HEK293 (cell line): ENCODE data around the gene CHMP4B.

ENCODE experiments used
- CTCF ChIA-PET: fragments of 350-600 bp; formaldehyde crosslinking; extraction: SDS; loops from one replicate; lab custom pipeline; 2021; ENCODE audit warnings: antibody characterized with exemption; lab: Yijun Ruan, JAX
- POLR2A ChIA-PET: fragments of 300-600 bp; formaldehyde crosslinking; extraction: SDS; loops from one replicate; lab custom pipeline; 2020; ENCODE audit warnings: antibody characterized with exemption, inconsistent platforms; lab: Yijun Ruan, JAX
- H3K27ac ChIP-seq: fragments of 200-500 bp; sonication (Bioruptor generic); 2 replicates; pipeline ENCODE4 v1.5.1; 2014; ENCODE audit warnings: low read depth, low read length, control low read depth, inconsistent platforms; ENCODE audit errors: extremely low read depth
- H3K36me3 ChIP-seq, 2 experiments: fragments of 200-500 bp in 1 of 2; sonication (Bioruptor generic) in 1 of 2; 1 replicate in 1 of 2; 2 replicates in 1 of 2; pipeline ENCODE4 v1.5.1; 2014 to 2017; ENCODE audit warnings: inconsistent platforms in 2 of 2, low read length in 2 of 2; ENCODE audit not compliant: control insufficient read depth in 2 of 2, insufficient read depth in 1 of 2
- H3K4me1 ChIP-seq: fragments of 200-500 bp; sonication (Bioruptor generic); 2 replicates; pipeline ENCODE4 v1.5.1; 2014; ENCODE audit warnings: mild to moderate bottlenecking, low read length, inconsistent platforms; ENCODE audit not compliant: control insufficient read depth, insufficient read depth
- H3K4me3 ChIP-seq: 2 replicates; pipeline ENCODE4 v1.5.1; 2011; ENCODE audit warnings: low read depth, mild to moderate bottlenecking, control low read depth, low read length, moderate library complexity
- H3K9me3 ChIP-seq: fragments of 200-500 bp; sonication (Bioruptor generic); 2 replicates; pipeline ENCODE4 v1.5.1; 2014; ENCODE audit warnings: low read depth, low read length, inconsistent platforms; ENCODE audit not compliant: control insufficient read depth, insufficient read depth
- ELK4 ChIP-seq: IDR thresholded peaks from 2 replicates; pipeline ENCODE4 v1.6.1; 2011; ENCODE audit warnings: mild to moderate bottlenecking, low read depth, low read length, borderline replicate concordance
- GFI1B ChIP-seq: fragments of 450-650 bp; formaldehyde crosslinking; IDR thresholded peaks from 2 replicates; pipeline ENCODE4 v1.5.1; 2016; ENCODE audit warnings: missing biosample characterization, missing genetic modification characterization
- PATZ1 ChIP-seq: fragments of 450-650 bp; formaldehyde crosslinking; IDR thresholded peaks from 2 replicates; pipeline ENCODE4 v1.5.1; 2016; ENCODE audit warnings: missing biosample characterization, missing genetic modification characterization
- PRDM1 ChIP-seq: fragments of 450-650 bp; formaldehyde crosslinking; IDR thresholded peaks from 2 replicates; pipeline ENCODE4; 2016; ENCODE audit warnings: missing biosample characterization, missing genetic modification characterization
- SP3 ChIP-seq: fragments of 450-650 bp; formaldehyde crosslinking; IDR thresholded peaks from 2 replicates; pipeline ENCODE4 v1.5.1; 2016; ENCODE audit warnings: missing biosample characterization, missing genetic modification characterization
- SP7 ChIP-seq: fragments of 450-650 bp; formaldehyde crosslinking; IDR thresholded peaks from 2 replicates; pipeline ENCODE4 v1.5.1; 2016; ENCODE audit warnings: missing biosample characterization, missing genetic modification characterization
- ZBTB17 ChIP-seq: fragments of 450-650 bp; formaldehyde crosslinking; IDR thresholded peaks from 2 replicates; pipeline ENCODE4 v1.5.1; 2016; ENCODE audit warnings: missing biosample characterization, missing genetic modification characterization
- ZBTB21 ChIP-seq: fragments of 450-650 bp; formaldehyde crosslinking; IDR thresholded peaks from 2 replicates; pipeline ENCODE4 v1.5.1; 2017; ENCODE audit warnings: missing biosample characterization, missing genetic modification characterization
- ZIC2 ChIP-seq: fragments of 450-650 bp; formaldehyde crosslinking; IDR thresholded peaks from 2 replicates; pipeline ENCODE4 v1.5.1; 2016; ENCODE audit warnings: missing biosample characterization, missing genetic modification characterization
- ZNF112 ChIP-seq: fragments of 450-650 bp; formaldehyde crosslinking; IDR thresholded peaks from 2 replicates; pipeline ENCODE4 v1.5.0; 2017; ENCODE audit warnings: missing biosample characterization, missing genetic modification characterization
- ZNF140 ChIP-seq: fragments of 450-650 bp; formaldehyde crosslinking; IDR thresholded peaks from 2 replicates; pipeline ENCODE4 v1.5.1; 2016; ENCODE audit warnings: missing biosample characterization, missing genetic modification characterization
- ZNF16 ChIP-seq: fragments of 450-650 bp; formaldehyde crosslinking; IDR thresholded peaks from 2 replicates; pipeline ENCODE4 v1.5.1; 2016; ENCODE audit warnings: low read depth, missing biosample characterization, missing genetic modification characterization
- ZNF169 ChIP-seq: fragments of 450-650 bp; formaldehyde crosslinking; IDR thresholded peaks from 2 replicates; pipeline ENCODE4 v1.5.1; 2016; ENCODE audit warnings: missing biosample characterization, missing genetic modification characterization
- ZNF248 ChIP-seq: fragments of 450-650 bp; formaldehyde crosslinking; IDR thresholded peaks from 2 replicates; pipeline ENCODE4 v1.5.1; 2017; ENCODE audit warnings: missing biosample characterization, missing genetic modification characterization
- ZNF266 ChIP-seq: fragments of 450-650 bp; formaldehyde crosslinking; IDR thresholded peaks from 2 replicates; pipeline ENCODE4 v1.5.1; 2016; ENCODE audit warnings: missing biosample characterization, missing genetic modification characterization, low read depth
- ZNF311 ChIP-seq: fragments of 450-650 bp; formaldehyde crosslinking; IDR thresholded peaks from 2 replicates; pipeline ENCODE4 v1.5.1; 2017; ENCODE audit warnings: missing biosample characterization, missing genetic modification characterization, borderline replicate concordance
- ZNF341 ChIP-seq: fragments of 450-650 bp; formaldehyde crosslinking; IDR thresholded peaks from 2 replicates; pipeline ENCODE4; 2016; ENCODE audit warnings: low read depth, missing biosample characterization, missing genetic modification characterization
- ZNF398 ChIP-seq: fragments of 450-650 bp; formaldehyde crosslinking; IDR thresholded peaks from 2 replicates; pipeline ENCODE4 v1.5.1; 2017; ENCODE audit warnings: missing biosample characterization, missing genetic modification characterization
- ZNF404 ChIP-seq: fragments of 450-650 bp; formaldehyde crosslinking; IDR thresholded peaks from 2 replicates; pipeline ENCODE4 v1.5.1; 2017; ENCODE audit warnings: missing biosample characterization, missing genetic modification characterization
- ZNF423 ChIP-seq: fragments of 450-650 bp; formaldehyde crosslinking; IDR thresholded peaks from 2 replicates; pipeline ENCODE4 v1.5.1; 2016; ENCODE audit warnings: missing biosample characterization, missing genetic modification characterization
- ZNF426 ChIP-seq: fragments of 450-650 bp; formaldehyde crosslinking; IDR thresholded peaks from 2 replicates; pipeline ENCODE4 v1.5.1; 2017; ENCODE audit warnings: missing biosample characterization, missing genetic modification characterization, mild to moderate bottlenecking, inconsistent platforms, moderate library complexity
- ZNF529 ChIP-seq: fragments of 450-650 bp; formaldehyde crosslinking; IDR thresholded peaks from 2 replicates; pipeline ENCODE4 v1.5.1; 2017; ENCODE audit warnings: missing genetic modification characterization, missing biosample characterization; ENCODE audit not compliant: insufficient replicate concordance
- ZNF548 ChIP-seq: fragments of 450-650 bp; formaldehyde crosslinking; IDR thresholded peaks from 2 replicates; pipeline ENCODE4 v1.5.1; 2016; ENCODE audit warnings: missing biosample characterization, missing genetic modification characterization
- ZNF549 ChIP-seq: fragments of 450-650 bp; IDR thresholded peaks from 2 replicates; pipeline ENCODE4 v1.5.1; 2018; ENCODE audit warnings: missing biosample characterization, missing genetic modification characterization, mild to moderate bottlenecking, inconsistent platforms, moderate library complexity
- ZNF560 ChIP-seq: fragments of 450-650 bp; formaldehyde crosslinking; IDR thresholded peaks from 2 replicates; pipeline ENCODE4 v1.5.1; 2017; ENCODE audit warnings: missing biosample characterization, missing genetic modification characterization, borderline replicate concordance
- ZNF561 ChIP-seq: fragments of 450-650 bp; IDR thresholded peaks from 2 replicates; pipeline ENCODE4 v1.5.1; 2018; ENCODE audit warnings: missing biosample characterization, missing genetic modification characterization, borderline replicate concordance
- ZNF600 ChIP-seq: fragments of 450-650 bp; formaldehyde crosslinking; IDR thresholded peaks from 2 replicates; pipeline ENCODE4 v1.5.1; 2016; ENCODE audit warnings: missing biosample characterization, missing genetic modification characterization
- ZNF707 ChIP-seq: fragments of 450-650 bp; formaldehyde crosslinking; IDR thresholded peaks from 2 replicates; pipeline ENCODE4 v1.5.1; 2016; ENCODE audit warnings: missing biosample characterization, missing genetic modification characterization
- ZNF837 ChIP-seq: fragments of 450-650 bp; formaldehyde crosslinking; IDR thresholded peaks from 2 replicates; pipeline ENCODE4 v1.5.1; 2016; ENCODE audit warnings: missing biosample characterization, missing genetic modification characterization

CHMP4B gene

GRCh38 chr20:33810259-33810658 lies 889 bp upstream of the CHMP4B start:
- ChIA-PET POLR2A (interaction anchor here (3.4 kb wide), 1 partner anchor 183 kb away, joined by 13 read pairs; the partner anchor contains the start of gene RALY), CTCF (interaction anchor here (0.6 to 1.2 kb wide), 2 partner anchors 8 to 18 kb away, joined by 3 read pairs; no protein-coding TSS in a partner anchor)

GRCh38 chr20:33811776-33812151 lies 616 bp downstream of the CHMP4B start:
- CTCF ChIA-PET, result interaction anchor here (0.5 to 0.7 kb wide), 3 partner anchors 76 to 216 kb away, joined by 3 read pairs; no protein-coding TSS in a partner anchor
- Histone ChIP-seq H3K4me3 (peak overlapping the region; percentile 56), H3K27ac (peak overlapping the region; percentile 87), H3K36me3 (peaks cover 0 to 14% of the 10 kb centered on the region in 2 experiments; a peak in 1 of 3 replicates), H3K9me3 (no peaks in the 10 kb centered on the region), H3K4me1 (no peaks in the 10 kb centered on the region)
- POLR2A ChIA-PET, result interaction anchor here (1.4 to 3.4 kb wide), 2 partner anchors 8 to 182 kb away, joined by 4 to 13 read pairs; partner anchors contain the start of gene RALY
- peak; percentile 95 for TF ChIP-seq PRDM1 (tag by site-specific recombination)
- 0 out of 2 replicates have a peak, but pooled peaks have one; percentile 17 for TF ChIP-seq PATZ1 (tag by site-specific recombination)
- TF ChIP-seq ZNF248 (tag by site-specific recombination), result no peak
- TF ChIP-seq ZNF561 (tag by site-specific recombination), result no peak
- TF ChIP-seq ZNF398 (tag by site-specific recombination), result peak; percentile 35; the same call in 1 of the 2 replicates
- no peak for TF ChIP-seq ZNF16 (tag by site-specific recombination)
- no peak for TF ChIP-seq ZNF169 (tag by site-specific recombination)
- TF ChIP-seq ZNF560 (tag by site-specific recombination), result no peak
- TF ChIP-seq ZBTB17 (tag by site-specific recombination), result peak; percentile 60
- no peak for TF ChIP-seq GFI1B (tag by site-specific recombination)
- no peak for TF ChIP-seq ZNF341 (tag by site-specific recombination)
- no peak for TF ChIP-seq ZNF423 (tag by site-specific recombination)
- TF ChIP-seq ZNF600, result no peak
- no peak for TF ChIP-seq ZNF529 (tag by site-specific recombination)
- no peak for TF ChIP-seq ZNF426
- no peak for TF ChIP-seq ZNF549 (tag by site-specific recombination)
- TF ChIP-seq ZNF837 (tag by site-specific recombination), result no peak
- peak; percentile 18; the same call in 1 of the 2 replicates for TF ChIP-seq SP3 (tag by site-specific recombination)

More at GRCh38 chr20:33810259-33810658, 889 bp upstream of the CHMP4B start:
- Histone ChIP-seq H3K4me3 (no peak overlapping the region), H3K36me3 (peaks cover 0 to 9% of the 10 kb centered on the region in 2 experiments; a peak in 1 of 3 replicates), H3K9me3 (no peaks in the 10 kb centered on the region), H3K27ac (no peak overlapping the region), H3K4me1 (no peaks in the 10 kb centered on the region)
- TF ChIP-seq ZNF266 (tag by site-specific recombination), result no peak
- TF ChIP-seq SP7 (tag by site-specific recombination), result no peak
- TF ChIP-seq ZNF707 (tag by site-specific recombination), result no peak
- TF ChIP-seq ZNF548 (tag by site-specific recombination), result no peak
- TF ChIP-seq ZBTB21 (tag by site-specific recombination), result no peak
- TF ChIP-seq PATZ1 (tag by site-specific recombination), result no peak
- no peak for TF ChIP-seq ZNF112 (tag by site-specific recombination)
- no peak for TF ChIP-seq ZIC2
- no peak for TF ChIP-seq ZNF404
- TF ChIP-seq ZNF140 (tag by site-specific recombination), result no peak
- TF ChIP-seq ZNF311, result no peak
- no peak for TF ChIP-seq ELK4
